ENCODE results near the gene JMJD8.

- no peak for TF ChIP-seq CTCF (IDR thresholded peaks at IDR 0.05)
- no peak for TF ChIP-seq POLR2A (IDR thresholded peaks at IDR 0.05)
These were observed 10.6 kb downstream of the JMJD8 start for GRCh38 chr16:673399-673991.

Data from thyroid gland (tissue), 4 donors.